Liver (tissue), 9 donors: ENCODE results near the gene RAB44. TPM values are rescaled to one million over a fixed set of nuclear protein-coding genes. Genes with fewer than 3 reads are reported as not detected.

Experiments used
- DNase-seq: peaks from one replicate; pipeline ENCODE4 v3.0.0-alpha.2; 2017; ENCODE audit warnings: low spot score
- H3K27ac ChIP-seq, 2 donors: one replicate each; pipeline ENCODE4 v1.7.0; 2013; ENCODE audit warnings: inconsistent platforms in 2 of 2, low read length in 2 of 2, control low read depth in 1 of 2, low read depth in 1 of 2, mild to moderate bottlenecking in 1 of 2
- H3K27me3 ChIP-seq, 4 donors: one replicate each; pipeline versions ENCODE4 v1.6.1 to v1.7.0; 2013; ENCODE audit warnings: low read length in 3 of 4, inconsistent platforms in 1 of 4, mild to moderate bottlenecking in 1 of 4, moderate library complexity in 1 of 4; ENCODE audit not compliant: control insufficient read depth in 4 of 4, insufficient read depth in 4 of 4
- H3K36me3 ChIP-seq, 4 donors: one replicate each; pipeline versions ENCODE4 v1.6.1 to v1.7.0; 2013; ENCODE audit warnings: low read length in 3 of 4, mild to moderate bottlenecking in 3 of 4, low read depth in 1 of 4, moderate library complexity in 1 of 4; ENCODE audit not compliant: control insufficient read depth in 4 of 4, insufficient read depth in 3 of 4
- H3K4me1 ChIP-seq, 4 donors: one replicate each; pipeline versions ENCODE4 v1.6.1 to v1.7.0; 2013; ENCODE audit warnings: low read length in 3 of 4, mild to moderate bottlenecking in 3 of 4, moderate library complexity in 1 of 4; ENCODE audit not compliant: control insufficient read depth in 4 of 4, insufficient read depth in 4 of 4
- H3K4me3 ChIP-seq, 3 donors: one replicate each; pipeline versions ENCODE4 v1.6.1 to v1.7.0; 2013; ENCODE audit warnings: low read length in 3 of 3, control low read depth in 1 of 3, low read depth in 1 of 3, mild to moderate bottlenecking in 1 of 3
- H3K9ac ChIP-seq, 2 donors: one replicate each; pipeline ENCODE4 v1.7.0; 2013; ENCODE audit warnings: low read length in 2 of 2, mild to moderate bottlenecking in 2 of 2, moderate library complexity in 2 of 2, control low read depth in 1 of 2, low read depth in 1 of 2
- H3K9me3 ChIP-seq, 4 donors: one replicate each; pipeline versions ENCODE4 v1.6.1 to v1.7.0; 2013; ENCODE audit warnings: low read length in 3 of 4; ENCODE audit not compliant: control insufficient read depth in 4 of 4
- CTCF ChIP-seq: fragments of 150-350 bp; IDR thresholded peaks from 2 replicates; pipeline ENCODE4 v1.5.1; 2017; ENCODE audit warnings: improper control_type of control experiment, low read depth, low read length; ENCODE audit not compliant: missing input control
- EGR1 ChIP-seq, 2 donors: IDR thresholded peaks; 2 replicates each; pipeline ENCODE4 v1.6.1; 2016 to 2018; ENCODE audit warnings: antibody characterized with exemption in 2 of 2, low read depth in 2 of 2
- FOXA1 ChIP-seq: IDR thresholded peaks from 2 replicates; pipeline ENCODE4 v1.6.1; 2016; ENCODE audit warnings: antibody characterized with exemption
- GABPA ChIP-seq, 2 donors: IDR thresholded peaks in 1 of 2; conservative IDR thresholded peaks in 1 of 2; 2 replicates each; pipeline ENCODE4 v1.6.1; 2016; ENCODE audit warnings: antibody characterized with exemption in 2 of 2, mild to moderate bottlenecking in 1 of 2, moderate library complexity in 1 of 2
- HNF4A ChIP-seq, 2 donors: conservative IDR thresholded peaks; 2 replicates each; pipeline ENCODE4 v1.6.1; 2016; ENCODE audit warnings: antibody characterized with exemption in 2 of 2, mild to moderate bottlenecking in 2 of 2
- JUND ChIP-seq, 2 donors: IDR thresholded peaks; 2 replicates each; pipeline ENCODE4 v1.6.1; 2016; ENCODE audit warnings: antibody characterized with exemption in 2 of 2
- MAX ChIP-seq: IDR thresholded peaks from 2 replicates; pipeline ENCODE4 v1.6.1; 2016; ENCODE audit warnings: antibody characterized with exemption
- RAD21 ChIP-seq, 2 donors: IDR thresholded peaks; 2 replicates each; pipeline ENCODE4 v1.6.1; 2016; ENCODE audit warnings: antibody characterized with exemption in 2 of 2, mild to moderate bottlenecking in 2 of 2
- REST ChIP-seq: IDR thresholded peaks from 2 replicates; pipeline ENCODE4 v1.6.1; 2016; ENCODE audit warnings: antibody characterized with exemption, mild to moderate bottlenecking
- RXRA ChIP-seq, 2 donors: IDR thresholded peaks; 2 replicates each; pipeline ENCODE4 v1.6.1; 2017 to 2018; ENCODE audit warnings: antibody characterized with exemption in 2 of 2, mild to moderate bottlenecking in 1 of 2
- SP1 ChIP-seq: IDR thresholded peaks from 2 replicates; pipeline ENCODE4 v1.6.1; 2018; ENCODE audit warnings: antibody characterized with exemption, mild to moderate bottlenecking
- TAF1 ChIP-seq: conservative IDR thresholded peaks from 2 replicates; pipeline ENCODE4 v1.6.1; 2016; ENCODE audit warnings: antibody characterized with exemption, mild to moderate bottlenecking
- YY1 ChIP-seq: IDR thresholded peaks from 2 replicates; pipeline ENCODE4 v1.6.1; 2016; ENCODE audit warnings: antibody characterized with exemption, mild to moderate bottlenecking
- ZBTB33 ChIP-seq: IDR thresholded peaks from 2 replicates; pipeline ENCODE4 v1.6.1; 2016; ENCODE audit warnings: antibody characterized with exemption
- WGBS: extraction: QIAGEN DNeasy Blood & Tissue Kit; methylation state at CpG from one replicate; pipeline ENCODE4 v1.1.7; 2013; 5-methylcytosine and 5-hydroxymethylcytosine counted together
- polyA plus RNA-seq, 2 donors: library from polyadenylated mRNA; stranded (reverse) in 1 of 2; unstranded in 1 of 2; fragments of 200-250 nt in 1 of 2; fragments of >200 nt in 1 of 2; fragmentation: Nextera tagmentation in 1 of 2; extraction: Ambion mirVana in 1 of 2; gene quantifications; one replicate each; pipeline versions ENCODE4 v1.2.1 to v1.2.3, GENCODE V29; 2013 to 2015
- total RNA-seq, 2 donors: library from RNA; depleted of rRNA; stranded (reverse); fragments of >200 nt; gene quantifications; one replicate each; pipeline ENCODE4 v1.2.3, GENCODE V29; 2014
- donor health status: healthy.
- donor health status: healthy.
- donor health status: healthy.
- donor health status: healthy.
- donor health status: healthy.

Gene RAB44
- total and polyA plus RNA-seq, 4 donors = 0.02 to 1.3 (median 0.08) TPM; not detected in 1

- Histone ChIP-seq H3K9me3 (no peaks in the 10 kb centered on the region), H3K27ac (peak overlapping the region; percentile 54 to 70), H3K9ac (no peak overlapping the region), H3K36me3 (peaks cover 14 to 31% (median 22%) of the 10 kb centered on the region in 4 donors), H3K27me3 (no peaks in the 10 kb centered on the region), H3K4me3 (no peak overlapping the region), H3K4me1 (peaks cover 14 to 45% (median 32%) of the 10 kb centered on the region in 4 donors)
- TF ChIP-seq YY1 = no peak
- no peak for TF ChIP-seq SP1
- no peak for TF ChIP-seq JUND (IDR thresholded peaks at IDR 0.05)
- no peak for TF ChIP-seq FOXA1
- no peak for TF ChIP-seq REST
- TF ChIP-seq CTCF = no peak
- no peak for TF ChIP-seq GABPA (IDR thresholded peaks at IDR 0.05 in 1 of 2, conservative IDR thresholded peaks at IDR 0.05 in 1 of 2)
- TF ChIP-seq EGR1 (IDR thresholded peaks at IDR 0.05; ENCODE audit: low read depth in 2 of 2) = no peak
- TF ChIP-seq MAX = no peak
- no peak for TF ChIP-seq ZBTB33
- no peak for TF ChIP-seq HNF4A (conservative IDR thresholded peaks at IDR 0.05)
- no peak for TF ChIP-seq RAD21 (IDR thresholded peaks at IDR 0.05)
- no peak for TF ChIP-seq RXRA (IDR thresholded peaks at IDR 0.05)
- TF ChIP-seq TAF1 = no peak
- no peak for DNase-seq
- 48% methylated on average over 6 of the region's 6 CpGs for WGBS
Observed at GRCh38 chr6:36683145-36683655, 14.4 kb upstream of the RAB44 start.
